ENCODE data around the gene MATN3. TPM values are rescaled to one million over a fixed set of nuclear protein-coding genes. Genes with fewer than 3 reads are reported as not detected.

MATN3 gene
- total and polyA plus RNA-seq, 2 of the 13 experiments (the other 11 are each of a cell fraction or from before 2014, with no cell fraction given), result 36.1 to 208 TPM

GRCh38 chr2:20050646-20051531, 38.4 kb upstream of the MATN3 start (continued):
- TF ChIP-seq STAG1 (CRISPR knock-in tag; IDR thresholded peaks at IDR 0.05), result peak; percentile 47
- no peak for TF ChIP-seq BORCS8-MEF2B (CRISPR knock-in tag; IDR thresholded peaks at IDR 0.05)
- TF ChIP-seq ZFYVE20 (CRISPR knock-in tag; IDR thresholded peaks at IDR 0.05; ENCODE audit: borderline replicate concordance, low read depth), result no peak
- 0 out of 2 replicates have a peak, but pooled peaks have one; percentile 68 for TF ChIP-seq SIN3A (IDR thresholded peaks at IDR 0.05; ENCODE audit: borderline replicate concordance, low read depth, low read length)
- TF ChIP-seq ZNF773 (CRISPR knock-in tag; IDR thresholded peaks at IDR 0.05; ENCODE audit: borderline replicate concordance), result no peak
- TF ChIP-seq IRF1 (CRISPR knock-in tag; IDR thresholded peaks at IDR 0.05; ENCODE audit: low read depth), result no peak
- no peak for TF ChIP-seq TARDBP (CRISPR knock-in tag; IDR thresholded peaks at IDR 0.05)
- TF ChIP-seq ERF (CRISPR knock-in tag; IDR thresholded peaks at IDR 0.05), result peak; percentile 12; the same call in 1 of the 2 replicates
- TF ChIP-seq TGIF2 (CRISPR knock-in tag; IDR thresholded peaks at IDR 0.05), result no peak
- no peak for TF ChIP-seq ZMYM3 (CRISPR knock-in tag; IDR thresholded peaks at IDR 0.05)
- TF ChIP-seq SNAPC5 (CRISPR knock-in tag; IDR thresholded peaks at IDR 0.05; ENCODE audit: borderline replicate concordance), result 0 out of 2 replicates have a peak, but pooled peaks have one; percentile 14
- 0 out of 2 replicates have a peak, but pooled peaks have one; percentile 5 for TF ChIP-seq ZBTB46 (CRISPR knock-in tag; IDR thresholded peaks at IDR 0.05; ENCODE audit: borderline replicate concordance)
- no peak for TF ChIP-seq TCF7L2 (IDR thresholded peaks at IDR 0.05; ENCODE audit: low read depth, low read length)
- TF ChIP-seq ZHX2 (IDR thresholded peaks at IDR 0.05; ENCODE audit: low read depth), result no peak
- no peak for TF ChIP-seq ZHX2 (CRISPR knock-in tag; IDR thresholded peaks at IDR 0.05; ENCODE audit: borderline replicate concordance)
- no peak for TF ChIP-seq ZSCAN29 (CRISPR knock-in tag; conservative IDR thresholded peaks at IDR 0.05)
- TF ChIP-seq ZZZ3 (CRISPR knock-in tag; IDR thresholded peaks at IDR 0.05; ENCODE audit: borderline replicate concordance), result no peak
- no peak for TF ChIP-seq MAFF (IDR thresholded peaks at IDR 0.05; ENCODE audit: low read depth, low read length)
- TF ChIP-seq KAT7 (CRISPR knock-in tag; IDR thresholded peaks at IDR 0.05; ENCODE audit: borderline replicate concordance), result peak; percentile 63; the same call in 1 of the 2 replicates
- no peak for TF ChIP-seq THAP8 (CRISPR knock-in tag; IDR thresholded peaks at IDR 0.05; ENCODE audit: borderline replicate concordance)

Data from HepG2 (cell line).